DMS53 treated with DMSO at 0.1 percent for 48 hours (cell line): Measurements from ENCODE around the gene SLC19A1.
"Not testable (repeated sequence)": the region's sequence is repeated elsewhere in the genome, so short reads cannot be mapped to it uniquely, and the experiment has no call there.

Experiments
- DNase-seq: peaks from one replicate; lab custom pipeline; 2025; ENCODE audit not compliant: unreplicated experiment; lab: John Stamatoyannopoulos, UW

Gene SLC19A1

GRCh38 chr21:45533846-45534635 lies 8.2 kb downstream of the SLC19A1 start:
- DNase-seq: no peak

- no peak for DNase-seq
Observed at GRCh38 chr21:45533361-45533845, 8.8 kb downstream of the SLC19A1 start.

GRCh38 chr21:45532826-45533360 lies 9.3 kb downstream of the SLC19A1 start:
- no peak for DNase-seq

GRCh38 chr21:45531393-45532215 lies 10.6 kb downstream of the SLC19A1 start:
- DNase-seq: no peak

- not testable (repeated sequence) for DNase-seq
Observed at GRCh38 chr21:45531114-45531392, 11.2 kb downstream of the SLC19A1 start.

- no peak for DNase-seq
Observed at GRCh38 chr21:45530423-45531113, 11.7 kb downstream of the SLC19A1 start.

- no peak for DNase-seq
Observed at GRCh38 chr21:45529785-45530422, 12.3 kb downstream of the SLC19A1 start.

- DNase-seq: no peak
Observed at GRCh38 chr21:45528981-45529784, 13.1 kb downstream of the SLC19A1 start.

GRCh38 chr21:45528028-45528705 lies 14.1 kb downstream of the SLC19A1 start:
- DNase-seq: no peak

- not testable (repeated sequence) for DNase-seq
Observed at GRCh38 chr21:45527151-45527999, 14.9 kb downstream of the SLC19A1 start.

- no peak for DNase-seq
Observed at GRCh38 chr21:45525910-45526306, 16.3 kb downstream of the SLC19A1 start.

- DNase-seq: no peak
Observed at GRCh38 chr21:45525153-45525909, 16.9 kb downstream of the SLC19A1 start.

- no peak for DNase-seq
Observed at GRCh38 chr21:45524756-45525152, 17.5 kb downstream of the SLC19A1 start.

- no peak for DNase-seq
Observed at GRCh38 chr21:45523411-45524101, 18.7 kb downstream of the SLC19A1 start.

- DNase-seq: no peak
Observed at GRCh38 chr21:45522986-45523385, 19.3 kb downstream of the SLC19A1 start.

GRCh38 chr21:45522381-45522780 lies 19.9 kb downstream of the SLC19A1 start:
- no peak for DNase-seq

- no peak for DNase-seq
Observed at GRCh38 chr21:45521241-45521640, 21.0 kb downstream of the SLC19A1 start.
